Fibroblast of skin of right biceps (primary cell): ENCODE measurements around the gene DAG1.

ENCODE experiments used
- DNase-seq: peaks from one replicate; pipeline ENCODE4 v3.0.0-alpha.2; 2013

Gene DAG1

GRCh38 chr3:49519296-49519695 is 49.2 kb downstream of the DAG1 start:
- no peak for DNase-seq

GRCh38 chr3:49519916-49520385 is 49.9 kb downstream of the DAG1 start:
- DNase-seq, result no peak

- DNase-seq, result no peak
These were observed 54.0 kb downstream of the DAG1 start for GRCh38 chr3:49523756-49524747.

DNA sequence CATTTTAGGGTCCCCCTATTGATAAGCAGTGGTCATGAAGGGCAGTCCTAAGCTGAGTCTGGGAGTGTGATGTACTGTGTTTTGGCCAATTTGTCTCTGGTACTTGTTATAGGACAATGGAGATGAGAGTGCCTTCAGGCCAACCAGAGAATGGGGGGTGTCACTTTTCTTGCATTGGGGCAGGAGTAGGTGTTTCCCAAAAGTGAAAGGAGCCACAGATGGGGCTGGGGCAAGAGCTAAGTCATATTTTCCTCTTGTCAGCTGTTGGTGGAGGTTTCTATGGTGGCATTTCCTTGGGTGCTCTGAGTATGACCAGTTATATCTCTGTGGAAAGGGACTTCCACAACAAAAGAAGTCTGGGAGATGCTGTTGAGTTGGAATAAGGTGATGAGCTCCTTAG is 59.5 kb downstream of the DAG1 start:
- DNase-seq, result no peak

DNA sequence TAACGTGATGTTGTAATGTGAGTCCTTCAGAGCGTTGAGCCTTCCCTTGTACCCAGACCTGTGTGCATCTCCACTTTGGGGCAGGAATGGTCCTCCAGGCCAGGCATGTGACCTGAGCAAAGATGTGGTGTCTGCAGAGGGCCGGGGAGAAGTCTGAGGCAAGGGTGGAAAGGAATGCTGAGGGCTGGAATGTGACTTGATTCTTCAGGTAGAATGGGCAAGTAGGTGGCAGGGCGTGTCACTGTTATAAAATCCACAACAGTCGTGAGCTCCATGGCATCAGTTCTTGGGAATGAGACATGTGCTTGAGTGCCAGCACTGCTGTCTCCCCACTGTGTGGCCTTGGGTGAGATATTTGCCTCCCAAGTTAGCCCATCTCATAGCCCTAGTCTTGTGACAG is 60.2 kb downstream of the DAG1 start:
- no peak for DNase-seq

GRCh38 chr3:49530701-49531100 is 60.6 kb downstream of the DAG1 start:
- no peak for DNase-seq

GRCh38 chr3:49531218-49531617 is 61.2 kb downstream of the DAG1 start:
- DNase-seq, result no peak

DNA sequence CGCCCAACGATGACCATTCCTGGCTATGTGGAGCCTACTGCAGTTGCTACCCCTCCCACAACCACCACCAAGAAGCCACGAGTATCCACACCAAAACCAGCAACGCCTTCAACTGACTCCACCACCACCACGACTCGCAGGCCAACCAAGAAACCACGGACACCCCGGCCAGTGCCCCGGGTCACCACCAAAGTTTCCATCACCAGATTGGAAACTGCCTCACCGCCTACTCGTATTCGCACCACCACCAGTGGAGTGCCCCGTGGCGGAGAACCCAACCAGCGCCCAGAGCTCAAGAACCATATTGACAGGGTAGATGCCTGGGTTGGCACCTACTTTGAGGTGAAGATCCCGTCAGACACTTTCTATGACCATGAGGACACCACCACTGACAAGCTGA is 61.6 kb downstream of the DAG1 start:
- no peak for DNase-seq

- DNase-seq, result no peak
These were observed 63.0 kb downstream of the DAG1 start for GRCh38 chr3:49533031-49533430.

GRCh38 chr3:49533786-49534519 is 63.9 kb downstream of the DAG1 start:
- no peak for DNase-seq

DNA sequence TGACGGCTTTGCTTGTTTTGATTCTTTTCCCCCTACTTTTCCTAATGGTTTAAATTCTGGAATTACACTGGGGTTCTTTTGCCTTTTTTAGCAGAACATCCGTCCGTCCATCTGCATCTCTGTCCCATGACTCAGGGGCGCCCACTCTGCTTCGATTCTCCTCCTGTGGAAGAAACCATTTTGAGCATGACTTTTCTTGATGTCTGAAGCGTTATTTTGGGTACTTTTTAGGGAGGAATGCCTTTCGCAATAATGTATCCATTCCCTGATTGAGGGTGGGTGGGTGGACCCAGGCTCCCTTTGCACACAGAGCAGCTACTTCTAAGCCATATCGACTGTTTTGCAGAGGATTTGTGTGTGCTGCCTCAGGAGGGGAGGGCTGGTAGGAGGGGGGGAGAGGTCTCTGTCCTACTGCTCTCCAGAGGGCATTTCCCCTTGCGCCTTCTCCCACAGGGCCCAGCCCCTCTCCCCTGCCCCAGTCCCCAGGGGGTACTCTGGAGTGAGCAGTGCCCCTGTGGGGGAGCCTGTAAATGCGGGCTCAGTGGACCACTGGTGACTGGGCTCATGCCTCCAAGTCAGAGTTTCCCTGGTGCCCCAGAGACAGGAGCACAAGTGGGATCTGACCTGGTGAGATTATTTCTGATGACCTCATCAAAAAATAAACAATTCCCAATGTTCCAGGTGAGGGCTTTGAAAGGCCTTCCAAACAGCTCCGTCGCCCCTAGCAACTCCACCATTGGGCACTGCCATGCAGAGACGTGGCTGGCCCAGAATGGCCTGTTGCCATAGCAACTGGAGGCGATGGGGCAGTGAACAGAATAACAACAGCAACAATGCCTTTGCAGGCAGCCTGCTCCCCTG is 64.7 kb downstream of the DAG1 start:
- no peak for DNase-seq

DNA sequence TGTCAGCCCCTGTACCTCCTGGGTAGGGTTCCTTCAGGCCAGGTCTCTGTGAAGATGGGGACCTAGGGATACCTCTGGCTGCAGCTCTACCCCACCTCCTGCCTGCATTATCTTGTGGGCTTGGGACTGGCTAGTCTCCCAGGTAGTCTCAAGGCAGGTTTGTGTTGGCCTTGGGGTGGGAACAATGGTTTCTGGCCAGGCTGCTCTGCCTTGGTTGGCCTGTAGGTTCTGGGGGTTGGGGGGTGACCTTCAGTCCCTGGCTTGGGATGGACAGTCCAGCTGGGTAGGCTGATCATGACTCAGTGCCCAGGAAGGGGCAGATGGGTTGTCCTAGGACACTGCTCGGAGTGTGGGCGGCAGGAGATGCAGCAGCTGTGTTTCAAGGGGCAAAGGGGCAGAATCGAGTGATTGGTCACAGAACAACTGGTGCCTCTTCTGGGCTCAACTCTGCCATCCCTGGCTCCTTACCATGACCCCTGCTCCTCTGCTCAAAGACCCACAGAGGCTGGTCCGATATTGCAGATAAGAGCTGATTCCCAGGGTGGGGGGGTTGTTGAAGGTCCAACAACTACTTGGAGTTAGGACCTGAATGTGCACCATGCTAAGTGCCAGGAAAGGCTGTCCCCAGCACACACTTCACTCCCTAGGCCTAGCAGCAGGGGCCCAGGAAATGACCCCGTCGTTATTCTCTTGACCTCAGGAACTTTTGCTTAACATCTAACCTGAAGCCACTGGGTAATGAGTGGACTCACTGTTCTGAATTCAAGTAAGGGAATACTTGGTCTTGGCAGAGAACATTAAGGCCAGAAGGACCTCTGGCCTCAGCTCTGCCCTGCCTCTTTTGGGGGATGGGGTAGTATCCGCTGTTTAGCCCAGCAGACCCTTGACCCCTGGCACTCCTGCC is 66.2 kb downstream of the DAG1 start:
- no peak for DNase-seq

DNA sequence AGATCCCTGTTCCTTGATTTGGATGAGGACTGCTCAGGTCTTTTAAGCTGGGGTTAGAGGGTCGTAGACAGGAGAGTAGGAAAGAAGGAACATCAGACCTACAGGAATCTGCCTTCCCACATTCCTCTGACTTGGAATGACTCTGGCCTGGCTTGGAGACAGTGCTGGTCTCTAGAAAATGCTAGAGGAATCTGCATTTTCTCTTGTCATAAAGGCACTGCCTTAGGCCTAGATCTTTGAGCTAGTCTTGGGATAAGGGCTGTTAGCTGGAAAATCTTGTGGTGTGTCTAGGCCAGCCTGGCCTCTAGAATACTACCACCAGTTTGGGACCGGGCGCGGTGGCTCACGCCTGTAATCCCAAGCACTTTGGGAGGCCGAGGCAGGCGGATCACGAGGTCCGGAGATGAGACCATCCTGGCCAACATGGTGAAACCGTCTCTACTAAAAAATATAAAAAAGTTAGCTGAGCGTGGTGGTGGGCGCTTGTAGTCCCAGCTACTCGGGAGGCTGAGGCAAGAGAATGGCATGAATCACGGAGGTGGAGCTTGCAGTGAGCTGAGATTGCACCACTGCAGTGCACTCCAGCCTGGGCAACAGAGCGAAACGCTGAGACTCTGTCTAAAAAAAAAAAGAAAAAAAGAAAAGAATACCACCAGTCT is 66.9 kb downstream of the DAG1 start:
- no peak for DNase-seq

DNA sequence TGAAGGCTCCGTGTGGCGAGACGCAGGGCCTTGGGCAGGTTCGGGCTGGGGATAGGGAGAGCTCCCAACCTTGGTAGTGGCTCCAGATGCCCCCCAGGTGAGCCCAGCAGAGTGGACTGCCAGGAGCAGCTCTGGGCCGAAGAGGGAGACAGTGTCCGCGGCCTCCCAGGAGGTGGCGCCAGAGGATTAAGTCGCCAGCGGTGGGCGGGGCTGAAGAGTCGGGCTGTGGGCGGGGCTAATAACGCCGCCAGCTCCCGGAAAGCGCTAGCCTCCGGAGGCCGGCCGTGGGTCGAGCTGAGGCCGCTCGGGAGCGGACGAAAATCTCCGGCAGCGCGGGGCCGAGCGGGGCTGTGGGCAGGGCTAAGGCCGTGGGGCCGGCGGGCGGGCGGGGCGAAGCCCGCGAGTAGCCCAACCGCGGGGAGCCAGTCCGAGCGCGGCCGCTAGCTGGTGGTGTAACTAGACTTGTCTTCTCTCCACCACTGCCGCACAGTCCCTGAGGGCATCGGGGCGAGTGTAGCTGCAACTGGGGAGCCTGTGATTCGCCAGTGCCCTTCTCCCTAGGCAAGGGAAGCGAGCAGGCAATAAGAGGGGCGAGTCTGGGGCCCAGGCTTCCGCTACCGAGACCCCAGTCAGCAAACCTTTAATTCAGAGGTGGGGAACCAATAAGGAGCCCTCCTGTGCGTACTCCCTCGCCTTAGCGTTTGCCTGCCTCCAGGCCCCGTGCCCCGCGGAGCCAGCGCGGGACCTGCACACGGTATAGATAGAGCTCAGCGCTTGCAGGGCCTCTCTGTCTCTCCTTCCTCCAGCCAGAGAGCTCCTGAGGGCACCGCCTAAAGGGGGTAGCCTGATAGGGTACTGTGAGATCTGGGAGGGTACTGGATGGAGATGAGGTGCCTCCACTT is 69.8 kb downstream of the DAG1 start:
- peak; percentile 90 for DNase-seq

- no peak for DNase-seq
These were observed 82.0 kb downstream of the DAG1 start for GRCh38 chr3:49552087-49552486.

GRCh38 chr3:49553324-49553691 is 83.2 kb downstream of the DAG1 start:
- peak; percentile 55 for DNase-seq

- DNase-seq, result peak; percentile 90
These were observed 83.9 kb downstream of the DAG1 start, which contains the start of gene BSN for GRCh38 chr3:49553692-49554632. Gene BSN, plus strand, starts transcription at chr3:49554477. Its CDS starts 126 bp downstream, at chr3:49554603.

- peak; percentile 41 for DNase-seq
These were observed 84.7 kb downstream of the DAG1 start for GRCh38 chr3:49554633-49555265.
